ENCODE data around the gene GHR. TPM values are rescaled to one million over a fixed set of nuclear protein-coding genes. Genes with fewer than 3 reads are reported as not detected.

The GHR gene
- total RNA-seq, 4 donors from 2014 or later, result 10.9 to 14.9 (median 14.2) TPM

- peak within 1 kb of the TSS in 1 of 3 donors; percentile 7 for H3K4me3 ChIP-seq (replicated peaks in 1 of 3)
- no peak for TF ChIP-seq POLR2A (IDR thresholded peaks at IDR 0.05)
- no peak for TF ChIP-seq CTCF (IDR thresholded peaks at IDR 0.05)
- DNase-seq, result peak in 1 of 2 donors; percentile 8
- 30 to 33% methylated on average over 35 of the region's 35 CpGs for WGBS, 2 donors
- H3K36me3 ChIP-seq, result no peaks in the 10 kb centered on the region
- H3K27me3 ChIP-seq, result no peaks in the 10 kb centered on the region
- intact Hi-C loops (cut with DNase I), result no loop called here
- H3K4me1 ChIP-seq, result no peaks in the 10 kb centered on the region
- H3K9me3 ChIP-seq, result no peaks in the 10 kb centered on the region
- no peak within 1 kb of the TSS for H3K27ac ChIP-seq
Measured at GRCh38 chr5:42756606-42757601, 333.7 kb downstream of the GHR start, which contains the start of gene CCDC152. TSS of gene CCDC152 (plus strand) at chr5:42756818. CDS start at chr5:42759122, 2,304 bp downstream.

GRCh38 chr5:42759456-42759855 is 336.2 kb downstream of the GHR start:
- intact Hi-C loops (cut with DNase I), result no loop called here

GRCh38 chr5:42760426-42760825 is 337.2 kb downstream of the GHR start:
- H3K4me1 ChIP-seq, result no peaks in the 10 kb centered on the region
- H3K36me3 ChIP-seq, result no peaks in the 10 kb centered on the region
- no peaks in the 10 kb centered on the region for H3K27me3 ChIP-seq
- H3K4me3 ChIP-seq (replicated peaks in 1 of 3), result no peak overlapping the region
- DNase-seq, result no peak
- WGBS, 2 donors, result 86 to 93% methylated on average over 4 of the region's 4 CpGs
- intact Hi-C loops (cut with DNase I), result loop anchor here (10.0 kb wide), 2 partner anchors 336 to 756 kb away; partner anchors contain the start of gene GHR
- TF ChIP-seq CTCF (IDR thresholded peaks at IDR 0.05) (no peak), POLR2A (IDR thresholded peaks at IDR 0.05) (no peak)
- no peak overlapping the region for H3K27ac ChIP-seq
- no peaks in the 10 kb centered on the region for H3K9me3 ChIP-seq

More at GRCh38 chr5:42759456-42759855, 336.2 kb downstream of the GHR start:
- no peak overlapping the region for H3K27ac ChIP-seq
- H3K4me3 ChIP-seq (replicated peaks in 1 of 3), result no peak overlapping the region
- H3K36me3 ChIP-seq, result no peaks in the 10 kb centered on the region
- DNase-seq, result no peak
- TF ChIP-seq CTCF (IDR thresholded peaks at IDR 0.05) (no peak), POLR2A (IDR thresholded peaks at IDR 0.05) (no peak)
- H3K27me3 ChIP-seq, result no peaks in the 10 kb centered on the region
- WGBS, 2 donors, result 87 to 90% methylated on average over 2 of the region's 2 CpGs
- no peaks in the 10 kb centered on the region for H3K9me3 ChIP-seq
- H3K4me1 ChIP-seq, result no peaks in the 10 kb centered on the region

GRCh38 chr5:42761791-42762190 is 338.6 kb downstream of the GHR start:
- H3K27ac ChIP-seq, result no peak overlapping the region
- TF ChIP-seq POLR2A (IDR thresholded peaks at IDR 0.05) (no peak), CTCF (IDR thresholded peaks at IDR 0.05) (no peak)
- 96 to 98% methylated on average over 1 of the region's 1 CpG for WGBS, 2 donors
- intact Hi-C loops (cut with DNase I), result loop anchor here (10.0 kb wide), 2 partner anchors 337 to 757 kb away; partner anchors contain the start of gene GHR
- no peaks in the 10 kb centered on the region for H3K27me3 ChIP-seq
- no peak overlapping the region for H3K4me3 ChIP-seq (replicated peaks in 1 of 3)
- DNase-seq, result no peak
- H3K9me3 ChIP-seq, result no peaks in the 10 kb centered on the region
- H3K4me1 ChIP-seq, result no peaks in the 10 kb centered on the region
- no peaks in the 10 kb centered on the region for H3K36me3 ChIP-seq
